ENCODE results near the gene EPM2AIP1. TPM values are rescaled to one million over a fixed set of nuclear protein-coding genes. Genes with fewer than 3 reads are reported as not detected.

Gene EPM2AIP1
- total and polyA plus RNA-seq, 2 of the 8 experiments (the other 6 are each of a cell fraction or from before 2014, with no cell fraction given): 6.6 to 9.0 TPM

- TF ChIP-seq HDAC6 (IDR thresholded peaks at IDR 0.05; ENCODE audit: low read depth, low read length) (no peak), BRCA1 (IDR thresholded peaks at IDR 0.05; ENCODE audit: low read depth, low read length) (no peak), TAF1 (IDR thresholded peaks at IDR 0.05; ENCODE audit: low read depth, low read length) (peak; percentile 88), YY1 (IDR thresholded peaks at IDR 0.05; ENCODE audit: low read depth, low read length) (peak; percentile 88; the same call in 1 of the 2 replicates), EP300 (IDR thresholded peaks at IDR 0.05; ENCODE audit: borderline replicate concordance in 1 of 2, low read depth in 2 of 2, low read length in 2 of 2) (no peak), RFX5 (IDR thresholded peaks at IDR 0.05; ENCODE audit: borderline replicate concordance, low read depth, low read length) (no peak), NANOG (IDR thresholded peaks at IDR 0.05; ENCODE audit: insufficient read depth, low read depth, low read length, poor library complexity, severe bottlenecking) (no peak), NRF1 (IDR thresholded peaks at IDR 0.05; ENCODE audit: low read depth, low read length) (no peak), SRF (IDR thresholded peaks at IDR 0.05; ENCODE audit: low read depth, low read length) (no peak), SP2 (IDR thresholded peaks at IDR 0.05; ENCODE audit: low read length) (no peak), RNF2 (IDR thresholded peaks at IDR 0.05; ENCODE audit: borderline replicate concordance, low read depth, low read length, missing control alignments, poor library complexity, severe bottlenecking) (no peak), SP1 (IDR thresholded peaks at IDR 0.05; ENCODE audit: low read depth, low read length) (no peak), CEBPB (IDR thresholded peaks at IDR 0.05; ENCODE audit: low read depth, low read length) (no peak), JUND (IDR thresholded peaks at IDR 0.05; ENCODE audit: low read length) (no peak; the same call in 1 of the 2 replicates), SIRT6 (IDR thresholded peaks at IDR 0.05; ENCODE audit: low read length) (no peak), PHF8 (conservative IDR thresholded peaks at IDR 0.05; ENCODE audit: low read depth, low read length) (peak; percentile 92), RAD21 (IDR thresholded peaks at IDR 0.05 in 1 of 2, conservative IDR thresholded peaks at IDR 0.05 in 1 of 2; ENCODE audit: low read depth in 2 of 2, low read length in 2 of 2) (peak; percentile 15 to 25; a peak in 2 of 4 replicates)
- TF ChIP-seq, protein P1, sequence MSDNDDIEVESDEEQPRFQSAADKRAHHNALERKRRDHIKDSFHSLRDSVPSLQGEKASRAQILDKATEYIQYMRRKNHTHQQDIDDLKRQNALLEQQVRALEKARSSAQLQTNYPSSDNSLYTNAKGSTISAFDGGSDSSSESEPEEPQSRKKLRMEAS (IDR thresholded peaks at IDR 0.05): peak; percentile 85
- TF ChIP-seq, protein P2, sequence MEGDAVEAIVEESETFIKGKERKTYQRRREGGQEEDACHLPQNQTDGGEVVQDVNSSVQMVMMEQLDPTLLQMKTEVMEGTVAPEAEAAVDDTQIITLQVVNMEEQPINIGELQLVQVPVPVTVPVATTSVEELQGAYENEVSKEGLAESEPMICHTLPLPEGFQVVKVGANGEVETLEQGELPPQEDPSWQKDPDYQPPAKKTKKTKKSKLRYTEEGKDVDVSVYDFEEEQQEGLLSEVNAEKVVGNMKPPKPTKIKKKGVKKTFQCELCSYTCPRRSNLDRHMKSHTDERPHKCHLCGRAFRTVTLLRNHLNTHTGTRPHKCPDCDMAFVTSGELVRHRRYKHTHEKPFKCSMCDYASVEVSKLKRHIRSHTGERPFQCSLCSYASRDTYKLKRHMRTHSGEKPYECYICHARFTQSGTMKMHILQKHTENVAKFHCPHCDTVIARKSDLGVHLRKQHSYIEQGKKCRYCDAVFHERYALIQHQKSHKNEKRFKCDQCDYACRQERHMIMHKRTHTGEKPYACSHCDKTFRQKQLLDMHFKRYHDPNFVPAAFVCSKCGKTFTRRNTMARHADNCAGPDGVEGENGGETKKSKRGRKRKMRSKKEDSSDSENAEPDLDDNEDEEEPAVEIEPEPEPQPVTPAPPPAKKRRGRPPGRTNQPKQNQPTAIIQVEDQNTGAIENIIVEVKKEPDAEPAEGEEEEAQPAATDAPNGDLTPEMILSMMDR (IDR thresholded peaks at IDR 0.05; ENCODE audit: control extremely low read depth in 1 of 3, insufficient read depth in 1 of 3, low read depth in 1 of 3, low read length in 3 of 3): peak; percentile 26 to 39 (median 37)
- TF ChIP-seq, protein P3, sequence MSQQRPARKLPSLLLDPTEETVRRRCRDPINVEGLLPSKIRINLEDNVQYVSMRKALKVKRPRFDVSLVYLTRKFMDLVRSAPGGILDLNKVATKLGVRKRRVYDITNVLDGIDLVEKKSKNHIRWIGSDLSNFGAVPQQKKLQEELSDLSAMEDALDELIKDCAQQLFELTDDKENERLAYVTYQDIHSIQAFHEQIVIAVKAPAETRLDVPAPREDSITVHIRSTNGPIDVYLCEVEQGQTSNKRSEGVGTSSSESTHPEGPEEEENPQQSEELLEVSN (IDR thresholded peaks at IDR 0.05): peak; percentile 82
These were observed at the start of gene EPM2AIP1 (continued) for GRCh38 chr3:36992806-36993325.
